Raji (cell line): ENCODE results near the gene NDST4.

ENCODE experiments used
- POLR2A ChIP-seq: IDR thresholded peaks from 2 replicates; pipeline ENCODE4 v1.6.1; 2011; ENCODE audit warnings: low read depth, low read length, control low read depth; ENCODE audit not compliant: insufficient read depth

NDST4 gene

DNA sequence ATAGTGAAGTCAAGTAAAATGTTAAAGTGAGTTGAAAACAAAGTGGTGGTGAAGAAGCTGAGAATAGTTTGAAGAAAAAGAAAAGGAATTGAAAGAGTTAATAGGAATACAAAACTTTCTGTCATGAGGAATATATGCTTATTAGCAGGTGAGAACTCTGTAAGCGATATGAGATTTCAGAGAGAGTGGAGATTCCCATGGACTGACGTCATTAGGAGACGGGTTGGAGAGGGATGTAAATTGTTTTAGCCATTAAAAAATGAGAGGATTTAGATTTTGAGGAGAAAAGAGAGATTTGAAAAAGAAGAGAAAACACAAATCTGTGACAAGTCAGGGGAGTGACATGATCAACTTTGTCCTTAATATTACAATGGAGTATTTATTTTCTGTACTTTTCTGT lies 11.7 kb downstream of the NDST4 start:
- no peak for TF ChIP-seq POLR2A

DNA sequence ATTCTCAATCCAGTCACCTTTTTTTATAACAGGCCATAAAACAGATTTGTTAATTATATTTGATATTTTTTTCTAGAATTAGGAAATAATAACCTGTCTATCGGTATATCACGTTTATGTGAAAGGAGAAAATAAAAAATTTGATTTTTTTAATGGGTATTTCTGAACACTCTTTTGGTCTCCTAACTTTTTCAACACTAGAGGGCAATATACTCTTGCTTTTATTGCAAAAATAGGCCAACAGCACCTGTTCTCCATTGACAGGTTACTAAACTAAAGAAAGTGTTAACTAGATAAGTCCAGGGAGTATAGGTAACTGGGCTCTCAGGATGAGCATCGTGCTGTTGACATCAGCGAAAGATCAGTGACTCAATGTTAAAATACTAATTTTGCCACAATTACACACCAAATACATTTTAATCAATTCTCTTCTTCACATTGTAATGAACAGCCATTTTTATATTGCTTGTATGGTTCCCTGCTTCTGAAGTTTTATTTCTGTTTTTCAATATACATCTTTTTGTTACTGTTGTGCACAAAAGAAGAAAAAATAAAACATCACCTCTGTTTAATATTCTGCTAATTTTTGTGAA lies 22.8 kb downstream of the NDST4 start:
- TF ChIP-seq POLR2A: no peak

DNA sequence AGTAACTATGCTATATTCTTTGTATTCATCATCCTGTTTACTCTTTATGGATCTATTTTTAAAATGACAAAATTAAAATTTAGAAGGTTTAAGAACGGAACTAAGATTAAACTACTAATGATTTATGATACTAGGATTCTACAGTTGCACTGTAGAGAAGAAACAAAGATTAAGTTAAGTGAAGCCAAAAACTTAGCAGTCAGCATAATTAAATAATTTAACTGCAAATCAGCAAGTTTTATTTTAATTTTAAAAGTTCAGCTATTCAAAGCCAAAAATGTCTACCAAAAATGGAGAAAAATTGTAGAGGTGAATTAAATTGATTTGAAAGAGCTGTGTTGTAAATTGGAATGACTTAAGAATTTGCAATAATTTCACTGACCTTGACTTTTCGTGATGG lies 30.8 kb downstream of the NDST4 start:
- no peak for TF ChIP-seq POLR2A

DNA sequence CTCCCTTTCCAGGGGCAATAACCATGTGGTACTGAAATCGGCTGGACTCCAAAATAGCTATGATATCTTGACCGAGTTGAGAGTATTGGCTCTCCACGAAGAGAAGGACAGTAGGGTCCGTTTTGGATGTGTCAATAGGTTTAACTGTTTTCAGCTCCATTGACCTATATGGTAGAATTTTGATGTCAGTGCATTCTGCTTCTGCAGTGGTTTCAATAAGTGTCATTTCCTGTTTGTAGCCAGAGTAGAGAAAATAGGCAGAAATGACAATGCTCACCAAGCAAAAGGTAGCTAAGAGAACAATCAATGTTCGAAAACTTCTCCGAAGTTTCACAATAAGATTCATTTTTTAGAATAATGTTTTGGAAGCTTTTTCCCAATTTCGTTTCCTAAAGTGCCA lies 36.7 kb downstream of the NDST4 start:
- no peak for TF ChIP-seq POLR2A

DNA sequence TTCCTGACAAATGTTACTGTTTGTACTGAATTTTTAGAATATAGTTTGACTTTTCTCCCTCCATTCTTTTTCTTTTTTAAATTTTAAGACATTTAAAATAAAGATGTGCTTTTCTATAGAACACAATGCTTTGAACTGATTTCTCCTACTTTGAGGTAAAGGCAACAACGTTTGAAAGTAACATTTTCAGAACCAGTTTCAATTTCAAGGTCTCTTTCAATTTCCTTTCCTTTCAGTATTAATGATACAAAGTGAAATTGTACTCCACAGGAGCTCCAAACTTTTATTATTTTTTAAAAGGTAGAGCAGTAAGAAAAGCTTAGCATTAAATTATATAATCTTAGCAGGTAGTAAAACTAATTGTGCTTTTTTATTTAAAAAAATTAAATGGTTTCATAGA lies 54.9 kb downstream of the NDST4 start:
- no peak for TF ChIP-seq POLR2A

DNA sequence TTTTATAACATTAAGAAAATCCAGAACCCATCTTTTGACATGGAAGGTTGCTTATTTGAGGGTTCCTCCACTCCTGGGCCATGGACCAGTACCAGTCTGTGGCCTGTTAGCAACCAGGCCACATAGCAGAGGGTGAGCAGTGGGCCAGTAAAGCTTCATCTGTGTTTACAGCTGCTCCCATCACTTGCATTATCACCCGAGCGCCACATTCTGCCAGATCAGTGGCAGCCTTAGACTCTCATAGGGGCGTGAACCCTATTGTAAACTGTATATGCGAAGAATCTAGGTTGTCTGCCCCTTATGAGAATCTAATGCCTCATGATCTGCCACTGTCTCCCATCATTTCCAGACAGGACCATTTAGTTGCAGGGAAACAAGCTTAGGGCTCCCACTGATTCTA lies 58.6 kb downstream of the NDST4 start:
- TF ChIP-seq POLR2A: no peak

DNA sequence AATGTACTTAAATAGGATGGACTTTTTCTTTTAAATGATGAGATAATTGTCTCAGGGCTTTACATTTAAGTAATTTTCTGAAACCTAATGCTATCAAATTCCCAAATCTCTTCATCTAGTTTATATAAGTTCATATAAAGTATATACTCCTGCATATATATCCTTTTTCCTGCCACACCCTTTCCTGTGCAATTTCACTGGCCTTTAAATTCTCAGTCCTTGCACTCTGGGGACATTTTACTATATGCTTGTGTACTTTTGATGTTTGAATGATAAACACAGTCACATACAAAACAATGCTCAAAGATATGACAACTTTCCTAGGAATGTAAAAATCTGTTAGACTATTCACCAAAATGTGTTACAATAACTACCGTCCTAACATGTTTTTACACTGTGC lies 60.1 kb downstream of the NDST4 start:
- no peak for TF ChIP-seq POLR2A

DNA sequence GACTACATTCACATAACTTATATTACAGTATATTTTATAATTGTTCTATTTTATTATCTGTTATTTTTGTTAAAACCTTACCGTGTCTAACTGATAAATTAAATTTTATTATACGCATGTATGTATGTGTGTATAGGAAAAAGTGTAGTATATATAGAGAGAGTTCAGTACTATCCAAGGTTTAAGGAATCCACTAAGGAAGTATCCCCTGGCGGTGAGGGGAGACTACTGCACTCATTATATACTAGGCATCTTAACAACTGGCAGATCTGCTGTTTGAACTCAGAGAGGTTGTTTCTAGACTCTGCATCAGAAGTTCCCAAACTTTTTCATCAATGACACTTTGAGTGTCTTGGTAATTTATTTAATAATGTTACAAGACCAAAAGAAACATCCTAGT lies 70.9 kb downstream of the NDST4 start:
- no peak for TF ChIP-seq POLR2A

DNA sequence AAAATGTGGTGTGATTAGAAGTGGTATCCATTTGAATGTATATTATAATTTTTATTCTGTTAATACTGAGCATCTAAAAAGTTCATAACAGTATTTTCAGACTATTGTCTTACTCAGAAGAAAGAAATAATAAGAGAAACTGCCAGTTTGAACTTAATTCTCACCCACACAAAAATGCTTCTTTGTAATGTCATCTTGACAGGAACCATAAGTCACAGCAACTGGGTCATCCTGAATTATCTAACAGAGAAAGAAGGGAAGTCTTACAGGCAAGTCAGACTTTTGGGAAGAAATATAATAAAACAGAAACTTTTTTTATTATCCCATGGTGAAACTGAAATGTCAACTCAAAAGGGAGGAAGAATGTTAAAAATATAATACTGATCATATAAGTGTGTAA lies 83.1 kb downstream of the NDST4 start:
- TF ChIP-seq POLR2A: no peak

DNA sequence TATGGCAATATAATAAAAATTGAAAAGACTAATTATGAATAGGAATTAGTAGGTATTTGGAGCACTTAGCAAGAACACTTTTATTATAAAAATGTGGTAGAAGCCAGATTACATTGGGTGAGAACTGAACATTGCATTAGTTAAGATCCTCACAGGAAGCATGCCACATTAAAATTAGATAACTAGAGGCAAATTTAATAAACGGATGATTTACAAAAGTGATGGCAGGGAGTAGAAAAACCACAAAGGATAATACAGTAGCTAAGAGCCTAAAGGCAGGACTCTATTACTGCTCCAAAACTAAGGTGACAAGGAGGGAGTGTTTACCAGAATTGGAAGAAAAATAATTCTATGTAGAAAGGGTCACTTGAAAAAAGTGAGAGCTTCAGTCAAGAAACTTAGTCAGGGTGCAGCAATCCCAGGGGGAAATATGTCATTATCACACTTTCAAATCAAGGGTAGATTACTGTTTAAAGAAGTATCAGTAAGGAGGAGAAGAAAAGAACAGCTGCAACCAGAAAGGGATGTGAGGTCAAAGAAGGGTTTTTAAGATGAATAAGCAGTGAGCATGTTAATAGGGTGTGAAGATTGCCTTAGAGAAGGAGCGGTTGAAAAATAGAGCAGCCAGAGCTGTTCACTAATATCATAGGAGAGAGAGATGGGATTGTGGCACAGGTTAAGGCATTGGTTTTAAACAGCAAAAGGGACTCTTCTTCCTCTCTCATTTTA lies 84.6 kb downstream of the NDST4 start:
- no peak for TF ChIP-seq POLR2A

DNA sequence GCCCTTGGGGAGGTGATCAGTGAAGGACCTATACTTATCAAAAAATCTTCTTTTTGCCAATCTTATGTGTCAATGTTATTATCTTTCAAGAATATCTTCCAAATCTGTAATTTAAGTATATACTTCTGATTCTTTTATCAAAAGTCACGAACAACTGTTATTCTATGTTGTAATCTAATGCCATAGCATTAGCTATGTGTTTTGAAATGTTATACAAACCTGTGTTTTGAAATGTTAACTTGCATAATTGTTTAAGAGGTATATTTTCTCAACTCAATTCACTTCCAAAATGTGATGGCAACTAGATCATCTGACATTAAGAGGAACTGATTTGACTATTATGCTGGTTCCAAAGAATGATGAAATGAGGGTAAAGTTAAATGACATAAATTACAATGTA lies 113.5 kb downstream of the NDST4 start:
- TF ChIP-seq POLR2A: no peak

DNA sequence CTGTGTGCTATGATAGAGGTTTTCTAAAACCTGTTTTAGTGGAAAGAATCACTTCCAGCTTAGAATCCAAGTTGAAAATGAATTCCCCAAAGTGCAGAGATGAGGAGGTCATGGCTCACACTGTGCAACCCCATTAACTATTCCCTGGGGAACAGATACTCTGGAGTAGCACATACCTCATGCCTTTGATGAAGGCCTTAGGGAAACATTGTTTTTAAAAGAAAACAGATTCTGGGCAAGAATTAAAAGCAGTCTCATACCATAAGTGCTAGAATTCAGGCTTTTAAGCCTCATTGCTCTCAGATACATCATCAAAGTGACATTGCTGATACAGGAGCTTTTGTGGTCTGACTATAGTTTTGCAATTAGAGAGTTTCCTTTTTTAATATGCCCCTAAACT lies 115.1 kb downstream of the NDST4 start:
- no peak for TF ChIP-seq POLR2A

DNA sequence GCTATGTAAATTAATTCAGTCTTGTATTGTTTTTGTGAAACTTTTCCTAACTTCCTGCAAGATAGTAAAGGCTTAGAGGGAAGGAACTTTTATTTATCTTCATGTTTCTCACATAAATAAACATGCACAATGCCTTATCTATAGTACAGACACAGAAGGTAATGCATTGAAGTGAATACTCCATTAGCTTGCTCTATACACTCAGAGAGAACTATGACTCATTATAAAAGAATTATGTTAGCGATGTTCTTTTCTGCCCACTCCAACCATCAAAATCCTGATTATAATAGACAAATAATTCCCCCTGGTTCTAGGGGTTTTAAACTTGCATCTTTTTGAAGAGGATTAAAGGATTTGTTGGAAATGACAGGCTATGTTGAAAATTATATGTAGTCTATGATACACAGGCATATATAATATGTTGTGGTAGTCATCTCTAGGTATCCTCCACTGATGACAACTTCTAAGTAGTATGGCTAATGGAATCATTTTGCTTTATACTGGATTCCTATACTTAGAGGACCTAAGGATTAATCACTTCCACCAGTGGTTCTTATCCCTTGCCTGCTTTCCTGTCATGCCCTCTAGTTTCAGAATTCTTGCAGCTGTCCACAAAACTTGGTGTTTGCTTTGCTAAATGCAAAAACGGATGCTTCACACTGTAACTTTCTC lies 115.7 kb downstream of the NDST4 start:
- no peak for TF ChIP-seq POLR2A

DNA sequence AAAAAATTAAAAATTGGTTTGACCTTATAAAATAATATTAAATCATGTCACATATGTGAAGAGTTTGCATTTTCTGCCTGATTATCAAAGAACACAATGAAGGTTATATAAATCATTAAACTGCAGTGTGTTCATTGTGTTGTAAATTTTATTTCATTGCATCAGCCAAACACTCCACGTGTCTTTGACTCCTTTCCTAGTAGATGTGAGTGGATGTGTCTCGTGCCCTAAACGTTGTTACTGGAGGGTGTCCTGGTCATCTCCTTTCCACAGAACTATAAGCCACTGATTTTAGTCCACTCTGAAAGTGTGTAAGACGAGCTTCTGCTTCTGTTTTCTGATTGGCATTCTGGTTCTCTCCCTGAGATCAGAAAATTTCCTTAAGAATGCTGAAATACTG lies 127.3 kb downstream of the NDST4 start:
- no peak for TF ChIP-seq POLR2A

DNA sequence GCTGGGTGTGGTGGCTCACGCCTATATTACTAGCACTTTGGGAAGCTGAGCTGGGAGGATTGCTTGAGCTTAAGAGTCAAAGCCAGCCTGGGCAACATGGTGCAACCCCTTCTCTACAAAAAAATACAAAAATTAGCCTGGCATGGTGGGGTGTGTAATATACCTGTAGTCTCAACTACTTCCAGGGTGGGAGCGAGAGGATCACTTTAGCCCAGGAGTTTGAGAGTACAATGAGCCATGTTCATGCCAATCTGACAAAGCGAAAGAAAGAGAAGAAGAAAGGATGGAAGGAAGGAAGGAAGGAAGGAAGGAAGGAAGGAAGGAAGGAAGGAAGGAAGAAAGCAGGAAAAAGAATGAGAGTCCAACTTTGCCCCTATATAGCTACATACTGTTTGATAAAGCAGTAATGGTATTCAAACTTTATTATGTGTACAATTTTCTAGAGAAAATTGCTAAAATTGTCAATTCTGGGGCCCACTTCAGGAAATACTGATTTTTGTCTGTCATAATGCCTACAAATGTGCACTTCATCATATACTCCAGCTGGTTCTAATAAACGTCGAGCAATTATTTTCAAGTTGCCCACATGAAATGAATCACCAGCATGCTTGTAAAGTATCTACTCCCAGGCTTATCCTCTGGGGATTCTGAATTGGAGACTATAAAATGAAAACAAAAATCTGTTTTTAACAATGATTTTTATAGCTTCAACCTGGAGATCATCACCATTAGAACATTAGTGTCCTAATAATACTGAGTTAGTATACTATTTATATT lies 132.3 kb downstream of the NDST4 start:
- TF ChIP-seq POLR2A: no peak

DNA sequence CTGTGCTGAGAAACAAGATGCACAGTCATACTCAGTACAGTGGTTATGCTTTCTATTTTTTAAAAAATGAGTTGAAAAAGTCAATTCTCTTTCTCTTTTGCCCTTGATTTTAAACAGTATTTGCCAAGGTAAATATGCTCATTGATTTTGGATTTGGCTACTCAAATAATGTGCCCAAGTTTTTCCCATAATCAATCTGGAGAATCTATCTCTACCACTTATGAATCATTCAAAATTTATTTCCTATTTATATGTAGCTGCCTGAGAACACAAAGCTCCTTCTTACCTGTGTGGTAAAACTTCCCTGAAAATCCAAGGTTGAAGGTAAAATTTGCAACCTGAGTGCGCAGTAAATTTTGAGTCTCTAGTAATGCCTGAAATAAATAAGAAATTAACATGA lies 136.5 kb downstream of the NDST4 start:
- TF ChIP-seq POLR2A: no peak

DNA sequence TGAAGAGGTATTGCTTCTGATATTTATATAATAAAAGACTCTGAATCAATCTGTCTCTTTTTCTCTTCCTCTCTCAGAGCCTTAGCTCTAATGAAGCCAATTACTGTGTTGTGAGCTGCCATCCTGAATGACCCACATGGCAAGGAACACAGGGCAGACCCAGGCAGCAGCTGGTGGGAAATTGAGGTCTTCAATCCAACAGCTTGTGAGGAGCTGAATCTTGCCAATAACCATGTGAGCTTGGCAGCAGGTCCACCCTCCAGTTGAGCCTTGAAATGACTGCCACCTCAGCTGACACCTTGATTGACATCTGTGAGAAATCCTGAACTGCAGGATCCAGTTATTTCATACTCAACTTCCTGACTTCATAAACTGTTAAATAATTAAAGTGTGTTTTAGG lies 149.4 kb downstream of the NDST4 start:
- TF ChIP-seq POLR2A: no peak

DNA sequence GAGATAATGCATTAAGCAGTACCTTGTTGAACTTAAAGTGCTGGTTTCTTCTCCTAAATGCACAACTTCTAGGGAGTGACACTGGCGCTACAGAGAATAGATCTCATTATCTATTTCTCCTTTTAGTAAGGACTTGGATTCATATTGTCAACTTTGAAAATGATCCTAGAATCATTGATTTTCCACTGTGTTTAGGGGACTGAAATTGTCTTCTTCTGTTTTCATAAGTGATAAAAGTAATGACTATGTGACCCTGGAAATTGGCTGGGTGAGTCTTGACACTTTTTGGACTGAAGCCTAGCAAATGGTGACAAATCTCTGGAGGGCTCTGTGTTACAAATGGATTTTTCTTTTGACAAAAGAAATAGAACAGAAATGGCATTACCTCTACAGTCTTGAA lies 167.8 kb downstream of the NDST4 start:
- no peak for TF ChIP-seq POLR2A
